K562 (cell line): Measurements from ENCODE around the gene TRIP12. TPM values are rescaled to one million over a fixed set of nuclear protein-coding genes. Genes with fewer than 3 reads are reported as not detected.
A peak's percentile ranks its signal among the peaks of the same experiment; 100 is the strongest.

Experiments used
- EWSR1 ChIP-seq: fragments of 450-650 bp; IDR thresholded peaks from 2 replicates; pipeline ENCODE4 v1.6.1; 2018; ENCODE audit warnings: borderline replicate concordance, mild to moderate bottlenecking, low read depth, moderate library complexity; ENCODE audit not compliant: partially characterized antibody
- FOXK2 ChIP-seq, 2 experiments: fragments of 450-650 bp; IDR thresholded peaks in 1 of 2; conservative IDR thresholded peaks in 1 of 2; 2 replicates each; pipeline ENCODE4 v1.6.1; 2016; ENCODE audit warnings: low read depth in 2 of 2, mild to moderate bottlenecking in 1 of 2
- NFRKB ChIP-seq: fragments of 450-650 bp; IDR thresholded peaks from 2 replicates; pipeline ENCODE4 v1.6.1; 2016; ENCODE audit warnings: low read depth
- NONO ChIP-seq, 2 experiments: fragments of 200-400 bp in 1 of 2; fragments of 450-650 bp in 1 of 2; formaldehyde crosslinking in 1 of 2; IDR thresholded peaks; 2 replicates each; pipeline ENCODE4 v1.6.1; 2017; ENCODE audit warnings: low read depth in 2 of 2, mild to moderate bottlenecking in 2 of 2, moderate library complexity in 2 of 2, low read length in 1 of 2
- RERE ChIP-seq: sonication (generic); formaldehyde crosslinking; IDR thresholded peaks from 2 replicates; pipeline ENCODE4 v1.8.0; 2023; ENCODE audit warnings: missing genetic modification reagents, mild to moderate bottlenecking, borderline replicate concordance
- SMAD2 ChIP-seq: fragments of 150-350 bp; IDR thresholded peaks from 2 replicates; pipeline ENCODE4 v1.6.1; 2014; ENCODE audit warnings: low read depth, mild to moderate bottlenecking, low read length
- TFAP4 ChIP-seq: sonication (generic); formaldehyde crosslinking; IDR thresholded peaks from 2 replicates; pipeline ENCODE4 v1.8.0; 2022; ENCODE audit warnings: missing genetic modification reagents, mild to moderate bottlenecking, moderate library complexity, borderline replicate concordance
- ZBTB9 ChIP-seq: fragments of 450-650 bp; formaldehyde crosslinking; IDR thresholded peaks from 2 replicates; pipeline ENCODE4 v1.4.0; 2020; ENCODE audit warnings: mild to moderate bottlenecking, moderate library complexity
- ZC3H4 ChIP-seq: sonication (generic); formaldehyde crosslinking; IDR thresholded peaks from 2 replicates; pipeline ENCODE4 v1.9.0; 2021; ENCODE audit warnings: missing genetic modification reagents, borderline replicate concordance
- ZFX ChIP-seq: sonication (generic); formaldehyde crosslinking; IDR thresholded peaks from 2 replicates; pipeline ENCODE4 v1.8.0; 2022; ENCODE audit warnings: mild to moderate bottlenecking, missing genetic modification reagents, moderate library complexity
- ZNF717 ChIP-seq: fragments of 250-450 bp; sonication (Bioruptor Pico); IDR thresholded peaks from 2 replicates; pipeline ENCODE4 v1.5.0; 2021
- polyA plus RNA-seq, 8 experiments: library from polyadenylated mRNA; depleted of rRNA in 4 of 8; stranded (reverse) in 5 of 8; unstranded in 3 of 8; fragments of >200 nt; fragmentation: Nextera tagmentation in 2 of 8; fragmentation: Illumina TruSeq in 1 of 8; extraction: Ambion mirVana in 2 of 8; extraction: Trizol in 1 of 8; gene quantifications; 2 replicates each; pipeline versions ENCODE4 v1.2.1 to v1.2.3, GENCODE V29; 2011 to 2014; ENCODE audit warnings: inconsistent platforms in 1 of 8, missing spikeins in 1 of 8
- total RNA-seq, 7 experiments: library from RNA; depleted of rRNA in 6 of 7; stranded (reverse); fragments of >200 nt in 6 of 7; fragmentation: Illumina TruSeq in 2 of 7; extraction: Trizol in 2 of 7; gene quantifications; 2 replicates each; pipeline versions ENCODE4 v1.2.1 to v1.2.3, GENCODE V29; 2011 to 2021; ENCODE audit warnings: low replicate concordance in 1 of 7
- TF ChIP-seq, protein P1 (sequence below), 2 experiments: IDR thresholded peaks in 1 of 2; conservative IDR thresholded peaks in 1 of 2; 2 replicates each; pipeline ENCODE4 v1.6.1; 2016; ENCODE audit warnings: low read depth in 2 of 2, mild to moderate bottlenecking in 1 of 2, missing compliant biosample characterization in 1 of 2, missing genetic modification characterization in 1 of 2, moderate library complexity in 1 of 2

Gene TRIP12
- total and polyA plus RNA-seq, 9 of the 15 experiments (the other 6 are each of a cell fraction or from before 2014, with no cell fraction given) = 15.2 to 131 (median 80.1) TPM

DNA sequence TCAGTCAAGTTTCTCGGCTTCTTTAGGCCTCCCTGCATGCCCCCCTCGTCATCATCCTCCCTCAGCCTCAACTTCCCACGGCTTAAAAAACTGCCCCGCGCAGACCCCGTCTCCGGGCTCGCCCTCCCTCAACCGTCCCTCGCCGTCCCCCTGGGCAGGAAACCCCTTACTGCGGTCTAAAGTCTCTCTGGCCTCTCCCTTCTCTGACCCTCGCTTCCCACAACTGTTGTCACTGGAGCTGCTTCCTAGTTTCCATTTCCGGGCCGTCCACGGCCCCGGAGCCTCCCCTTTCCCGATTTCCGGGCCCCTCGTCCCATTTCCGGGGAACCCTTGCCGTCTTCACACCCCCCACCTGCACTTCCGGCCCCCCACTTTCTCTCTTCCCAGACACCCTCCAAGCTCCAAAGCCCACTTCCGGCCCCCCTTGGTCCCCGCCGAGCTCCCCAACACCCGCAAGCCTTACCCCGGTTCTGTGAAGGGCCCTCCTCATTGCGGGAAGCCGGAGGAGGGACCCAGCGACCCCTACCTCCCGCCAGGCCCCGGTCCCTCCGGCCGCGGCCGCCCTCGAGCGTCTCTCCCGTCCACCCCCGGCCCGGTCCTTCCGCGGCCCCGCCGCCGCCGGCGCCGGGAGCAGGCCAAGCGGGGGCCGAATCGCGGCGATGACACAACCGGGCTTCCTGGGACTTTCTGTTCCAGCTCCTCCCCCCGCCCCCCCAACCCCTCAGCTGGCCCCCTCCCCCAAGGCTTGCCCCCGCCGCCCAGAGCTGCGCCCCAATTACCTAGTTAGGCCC is 513 bp downstream of the TRIP12 start (continued):
- TF ChIP-seq RERE (CRISPR knock-in tag) = no peak
- no peak for TF ChIP-seq ZC3H4
- no peak for TF ChIP-seq SMAD2
- no peak for TF ChIP-seq EWSR1
- TF ChIP-seq, protein P1, sequence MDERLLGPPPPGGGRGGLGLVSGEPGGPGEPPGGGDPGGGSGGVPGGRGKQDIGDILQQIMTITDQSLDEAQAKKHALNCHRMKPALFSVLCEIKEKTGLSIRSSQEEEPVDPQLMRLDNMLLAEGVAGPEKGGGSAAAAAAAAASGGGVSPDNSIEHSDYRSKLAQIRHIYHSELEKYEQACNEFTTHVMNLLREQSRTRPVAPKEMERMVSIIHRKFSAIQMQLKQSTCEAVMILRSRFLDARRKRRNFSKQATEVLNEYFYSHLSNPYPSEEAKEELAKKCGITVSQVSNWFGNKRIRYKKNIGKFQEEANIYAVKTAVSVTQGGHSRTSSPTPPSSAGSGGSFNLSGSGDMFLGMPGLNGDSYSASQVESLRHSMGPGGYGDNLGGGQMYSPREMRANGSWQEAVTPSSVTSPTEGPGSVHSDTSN (CRISPR knock-in tag; IDR thresholded peaks at IDR 0.05; ENCODE audit: low read depth) = no peak
- TF ChIP-seq, protein P1 (tag; conservative IDR thresholded peaks at IDR 0.05; ENCODE audit: low read depth) = no peak
- TF ChIP-seq TFAP4 (CRISPR knock-in tag) = no peak
- TF ChIP-seq NONO (IDR thresholded peaks at IDR 0.05; ENCODE audit: low read depth in 2 of 2, low read length in 1 of 2) = 0 out of 4 replicates have a peak, but pooled peaks of 1 of the 2 experiments have one; percentile 19
- no peak for TF ChIP-seq ZNF717
- TF ChIP-seq NFRKB = no peak
- peak; percentile 36 for TF ChIP-seq ZFX (CRISPR knock-in tag)
- TF ChIP-seq ZBTB9 (CRISPR knock-in tag) = no peak
- 0 out of 4 replicates have a peak, but pooled peaks of 1 of the 2 experiments have one; percentile 21 for TF ChIP-seq FOXK2 (conservative IDR thresholded peaks at IDR 0.05 in 1 of 2, IDR thresholded peaks at IDR 0.05 in 1 of 2; ENCODE audit: low read depth in 2 of 2)
